SW 1271 (cell line): Measurements from ENCODE around the gene EEF1AKMT1.
"Not testable (repeated sequence)": the region's sequence is repeated elsewhere in the genome, so short reads cannot be mapped to it uniquely, and the experiment has no call there.

ENCODE experiments used
- DNase-seq, 2 experiments: peaks; one replicate each; lab custom pipeline; 2025; lab: John Stamatoyannopoulos, UW

The EEF1AKMT1 gene

DNA sequence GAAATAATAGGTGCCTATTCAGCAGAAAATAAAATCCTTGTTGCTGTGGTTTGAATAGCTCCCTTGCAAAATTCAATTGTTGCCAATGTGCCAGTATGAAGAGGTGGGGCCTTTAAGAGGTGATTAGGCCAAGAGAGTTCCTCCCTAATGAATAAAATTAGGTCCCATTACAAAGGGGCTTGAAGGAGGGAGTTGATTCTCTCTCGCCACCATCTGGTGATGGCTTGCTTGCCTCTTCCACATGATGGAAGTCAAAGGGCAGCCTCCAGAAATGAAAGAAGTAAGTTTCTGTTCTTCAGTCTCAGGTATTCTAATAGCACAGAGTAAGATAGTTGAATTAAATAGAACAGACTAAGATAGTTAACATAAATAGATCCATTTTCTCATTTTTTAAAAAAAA, 3.0 kb upstream of the EEF1AKMT1 start:
- no peak for DNase-seq

DNA sequence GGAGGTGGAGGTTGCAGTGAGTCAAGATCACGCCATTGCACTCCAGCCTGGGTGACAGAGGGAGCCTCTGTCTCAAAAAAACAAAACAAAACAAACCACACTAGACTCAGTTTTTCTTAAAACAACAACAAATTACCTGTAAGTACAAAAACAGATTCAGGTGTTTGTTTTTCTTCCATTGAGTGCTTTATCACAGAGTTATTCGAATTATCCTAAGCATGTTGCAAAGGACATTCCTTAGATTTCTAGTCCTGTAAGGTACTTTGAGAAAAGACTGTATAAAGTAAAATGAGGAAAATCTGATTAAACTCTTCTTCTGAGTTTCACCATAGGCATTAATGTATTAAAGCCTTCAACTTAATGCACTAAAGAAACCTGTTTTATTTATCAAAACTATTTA, 2.2 kb upstream of the EEF1AKMT1 start:
- DNase-seq: no peak

DNA sequence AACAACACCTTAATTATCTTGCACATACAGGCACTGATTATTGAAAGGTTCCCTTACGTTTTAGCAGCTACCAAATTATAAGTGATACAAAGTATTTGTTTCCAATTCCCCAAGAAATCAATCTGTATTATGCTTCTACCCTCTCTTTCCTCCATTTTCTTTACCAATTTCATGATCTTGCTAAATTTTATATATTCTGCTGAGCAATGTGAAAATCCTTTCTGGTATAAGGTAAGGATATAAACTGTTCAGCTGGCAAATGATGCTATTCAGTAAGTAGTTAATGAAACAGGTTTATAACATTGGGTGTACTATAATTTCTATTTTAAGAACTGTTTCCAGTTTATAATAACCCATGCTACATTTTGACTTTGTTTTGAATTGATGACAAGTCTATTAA, 985 bp upstream of the EEF1AKMT1 start:
- DNase-seq: no peak

GRCh38 chr13:20772401-20773131, 1.2 kb downstream of the EEF1AKMT1 start:
- DNase-seq: no peak

DNA sequence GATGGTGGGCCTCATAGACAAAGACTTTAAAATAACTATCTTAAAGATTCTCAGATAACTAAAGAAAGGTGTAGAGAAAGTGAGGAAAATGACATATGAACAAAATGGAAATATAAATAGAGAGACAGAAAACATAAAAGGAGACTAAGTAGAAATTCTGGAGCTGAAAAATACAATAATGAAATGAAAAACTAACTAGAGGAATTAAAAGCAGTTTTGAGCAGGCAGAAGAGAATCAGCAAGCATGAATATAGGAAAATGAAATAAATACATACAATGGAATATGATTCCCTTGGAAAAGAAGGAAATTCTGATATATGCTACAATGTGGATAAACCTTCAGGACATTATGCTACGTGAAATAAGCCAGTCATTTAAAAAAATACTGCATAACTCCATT, 3.9 kb downstream of the EEF1AKMT1 start:
- DNase-seq: no peak

GRCh38 chr13:20769091-20769490, 4.7 kb downstream of the EEF1AKMT1 start:
- no peak for DNase-seq

DNA sequence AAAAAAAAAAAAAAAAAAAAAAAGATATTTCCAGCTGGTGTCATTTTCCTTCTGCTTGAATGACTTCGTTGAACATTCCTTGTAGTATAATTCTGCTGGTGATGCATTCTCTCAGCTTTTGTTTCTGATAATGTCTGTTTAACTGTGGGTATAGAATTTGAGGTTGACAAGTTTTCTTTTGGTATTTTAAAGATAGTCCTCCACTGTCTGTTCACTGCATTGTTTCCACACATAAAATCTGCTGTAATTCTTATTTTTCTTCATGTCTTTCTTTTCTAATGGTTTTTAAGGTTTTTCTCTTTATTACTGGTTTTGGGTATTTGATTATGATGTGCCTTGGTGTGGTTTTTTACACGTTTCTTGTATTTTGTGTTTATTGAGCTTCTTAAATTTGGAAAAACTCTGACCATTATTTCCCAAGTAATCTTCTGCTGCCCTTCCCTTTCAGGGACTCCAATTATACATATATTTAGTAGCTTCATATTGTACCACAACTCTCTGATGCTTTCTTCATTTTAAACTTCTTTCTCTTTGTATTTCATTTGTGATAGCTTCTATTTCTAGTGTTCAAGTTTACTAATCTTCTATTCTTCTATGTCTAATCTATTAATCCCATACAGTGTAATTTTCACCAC, 6.3 kb downstream of the EEF1AKMT1 start:
- DNase-seq: no peak

GRCh38 chr13:20760872-20761271, 12.9 kb downstream of the EEF1AKMT1 start:
- no peak for DNase-seq

DNA sequence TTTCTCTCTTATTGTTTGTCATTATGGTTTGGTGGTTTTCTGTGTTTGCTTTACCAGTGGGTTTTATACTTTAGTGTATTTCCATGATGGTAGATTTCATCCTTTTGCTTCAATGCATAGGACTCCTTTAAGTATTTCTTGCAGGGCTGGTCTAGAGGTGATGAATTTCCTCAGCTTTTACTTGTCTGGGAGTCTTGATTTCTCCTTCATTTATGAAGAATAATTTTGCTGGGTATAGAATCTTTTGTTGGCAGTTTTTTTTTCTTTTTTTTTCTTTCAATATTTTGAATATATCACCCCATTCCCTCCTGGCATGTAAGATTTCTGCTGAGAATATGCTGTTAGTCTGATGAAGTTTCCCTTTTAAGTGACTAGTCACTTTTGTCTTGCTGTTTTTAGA, 19.8 kb downstream of the EEF1AKMT1 start:
- no peak for DNase-seq

DNA sequence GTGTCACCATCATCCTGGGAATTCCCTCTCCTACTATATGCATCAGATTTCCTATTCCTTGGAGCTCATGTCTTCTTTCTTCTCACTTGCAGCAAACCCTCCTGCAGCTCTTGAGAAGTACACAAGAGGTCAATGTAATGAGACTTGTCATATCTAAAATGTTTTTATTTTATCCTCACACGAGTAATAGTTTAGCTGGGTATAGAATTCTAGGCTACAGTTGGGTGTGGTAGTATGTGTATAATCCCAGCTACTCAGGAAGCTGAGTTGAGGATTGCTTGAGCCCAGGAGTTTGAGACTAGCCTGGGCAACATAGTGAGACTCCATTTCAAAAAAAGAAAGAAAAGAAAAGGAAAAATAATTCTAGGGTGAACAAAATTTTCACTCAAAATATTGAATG, 24.4 kb downstream of the EEF1AKMT1 start:
- no peak for DNase-seq

DNA sequence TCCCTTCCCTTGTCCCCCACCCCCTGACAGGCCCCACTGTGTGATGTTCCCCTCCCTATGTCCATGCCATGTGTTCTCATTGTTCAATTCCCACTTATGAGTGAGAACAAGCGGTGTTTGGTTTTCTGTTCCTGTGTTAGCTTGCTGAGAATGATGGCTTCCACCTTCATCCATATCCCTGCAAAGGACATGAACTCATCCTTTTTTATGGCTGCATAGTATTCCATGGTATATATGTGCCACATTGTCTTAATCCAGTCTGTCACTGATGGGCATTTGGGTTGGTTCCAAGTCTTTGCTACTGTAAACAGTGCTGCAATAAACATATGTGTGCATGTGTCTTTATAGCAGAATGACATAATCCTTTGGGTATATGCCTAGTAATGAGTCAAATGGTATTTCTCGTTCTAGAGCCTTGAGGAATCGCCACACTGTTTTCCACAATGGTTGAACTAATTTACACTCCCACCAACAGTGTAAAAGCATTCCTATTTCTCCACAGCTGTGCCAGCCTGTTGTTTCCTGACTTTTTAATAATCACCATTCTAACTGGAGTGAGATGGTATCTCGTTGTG, 29.8 kb downstream of the EEF1AKMT1 start:
- not testable (repeated sequence) for DNase-seq

DNA sequence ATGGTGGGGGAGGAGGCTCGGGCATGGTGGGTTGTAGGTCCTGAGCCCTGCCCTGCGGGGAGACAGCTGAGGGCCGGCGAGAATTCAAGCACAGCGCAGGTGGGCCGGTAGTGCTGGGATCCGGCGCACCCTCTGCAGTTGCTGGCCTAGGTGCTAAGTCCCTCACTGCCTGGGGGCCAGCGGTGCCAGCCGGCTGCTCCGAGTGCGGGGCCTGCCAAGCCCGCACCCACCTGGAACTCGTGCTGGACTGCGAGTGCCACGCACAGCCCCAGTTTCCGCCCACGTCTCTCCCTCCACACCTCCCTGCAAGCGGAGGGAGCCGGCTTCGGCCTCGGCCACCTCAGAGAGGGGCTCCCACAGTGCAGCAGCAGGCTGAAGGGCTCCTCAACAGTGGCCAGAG, 33.7 kb downstream of the EEF1AKMT1 start:
- no peak for DNase-seq

DNA sequence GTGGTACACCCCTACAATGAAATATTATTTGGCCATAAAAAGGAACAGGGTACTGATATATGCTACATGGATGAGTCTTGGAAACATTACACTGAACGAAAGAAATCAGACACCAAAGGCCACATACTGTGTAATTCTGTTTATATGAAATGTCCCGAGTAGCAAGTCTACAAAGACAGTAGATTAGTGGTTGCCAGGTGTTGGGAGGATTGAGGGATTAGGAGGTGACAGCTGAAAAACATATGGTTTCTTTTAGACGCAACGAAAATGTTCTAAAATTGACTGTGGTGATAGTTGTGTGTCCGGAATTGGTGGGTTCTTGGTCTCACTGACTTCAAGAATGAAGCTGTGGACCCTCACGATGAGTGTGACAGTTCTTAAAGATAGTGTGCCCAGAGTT, 35.1 kb downstream of the EEF1AKMT1 start:
- DNase-seq: no peak

DNA sequence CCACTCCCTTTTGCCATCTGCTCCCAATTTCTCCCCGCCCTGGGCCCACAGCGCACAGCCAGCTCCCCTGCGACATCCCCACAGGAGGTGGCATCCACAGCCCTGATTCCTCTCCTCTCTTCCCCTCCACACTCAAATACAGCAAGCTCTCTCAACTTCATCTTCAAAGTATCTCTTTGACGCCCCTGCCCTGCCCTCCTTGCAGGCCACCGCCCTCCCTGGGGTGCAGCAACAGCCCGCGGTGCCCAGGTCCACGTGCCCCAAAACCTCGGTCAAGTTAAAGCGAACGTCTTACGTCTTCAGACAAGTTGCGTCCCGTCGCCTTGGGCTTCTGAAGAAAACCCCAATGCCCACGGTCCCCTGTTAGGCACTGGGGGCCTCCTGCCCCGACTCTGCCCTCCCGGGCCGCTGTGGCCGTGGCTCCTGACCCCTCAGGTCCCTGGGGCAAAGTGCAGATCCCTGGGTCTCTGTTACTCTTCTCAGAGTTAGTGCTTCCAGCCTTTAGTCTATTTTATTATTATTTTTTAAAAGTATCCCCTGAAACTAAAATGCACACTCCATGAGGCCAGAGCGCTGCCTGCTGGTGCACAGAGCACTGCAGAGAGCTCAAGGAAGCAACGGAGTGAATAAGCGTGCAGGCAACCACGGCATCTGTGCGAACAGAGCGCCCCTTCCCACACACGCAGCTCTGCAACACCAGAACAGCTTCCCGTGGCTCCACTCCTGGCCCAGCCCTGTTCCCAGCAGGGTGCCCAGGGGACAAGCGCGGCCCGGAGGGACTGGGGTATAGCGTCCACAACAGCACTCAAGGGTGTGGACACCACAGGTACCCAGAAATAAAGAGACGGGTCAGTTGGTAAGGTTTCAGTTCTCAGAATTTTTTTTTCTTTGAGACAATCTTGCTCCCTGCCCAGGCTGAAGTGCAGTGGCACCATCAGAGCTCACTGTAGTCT, 43.9 kb downstream of the EEF1AKMT1 start:
- DNase-seq: no peak

- no peak for DNase-seq
Measured at GRCh38 chr13:20728579-20729311, 45.0 kb downstream of the EEF1AKMT1 start.

GRCh38 chr13:20727856-20728255, 45.9 kb downstream of the EEF1AKMT1 start:
- no peak for DNase-seq

DNA sequence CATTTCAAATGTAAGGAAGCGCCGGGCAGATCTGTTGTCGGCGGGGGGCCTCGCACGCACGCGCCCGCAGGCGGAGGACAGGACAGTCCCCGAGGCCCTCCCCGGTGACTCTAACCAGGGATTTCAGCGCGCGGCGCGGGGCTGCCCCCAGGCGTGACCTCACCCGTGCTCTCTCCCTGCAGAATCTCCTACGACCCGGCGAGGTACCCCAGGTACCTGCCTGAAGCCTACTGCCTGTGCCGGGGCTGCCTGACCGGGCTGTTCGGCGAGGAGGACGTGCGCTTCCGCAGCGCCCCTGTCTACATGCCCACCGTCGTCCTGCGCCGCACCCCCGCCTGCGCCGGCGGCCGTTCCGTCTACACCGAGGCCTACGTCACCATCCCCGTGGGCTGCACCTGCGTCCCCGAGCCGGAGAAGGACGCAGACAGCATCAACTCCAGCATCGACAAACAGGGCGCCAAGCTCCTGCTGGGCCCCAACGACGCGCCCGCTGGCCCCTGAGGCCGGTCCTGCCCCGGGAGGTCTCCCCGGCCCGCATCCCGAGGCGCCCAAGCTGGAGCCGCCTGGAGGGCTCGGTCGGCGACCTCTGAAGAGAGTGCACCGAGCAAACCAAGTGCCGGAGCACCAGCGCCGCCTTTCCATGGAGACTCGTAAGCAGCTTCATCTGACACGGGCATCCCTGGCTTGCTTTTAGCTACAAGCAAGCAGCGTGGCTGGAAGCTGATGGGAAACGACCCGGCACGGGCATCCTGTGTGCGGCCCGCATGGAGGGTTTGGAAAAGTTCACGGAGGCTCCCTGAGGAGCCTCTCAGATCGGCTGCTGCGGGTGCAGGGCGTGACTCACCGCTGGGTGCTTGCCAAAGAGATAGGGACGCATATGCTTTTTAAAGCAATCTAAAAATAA, 52.1 kb downstream of the EEF1AKMT1 start:
- no peak for DNase-seq

DNA sequence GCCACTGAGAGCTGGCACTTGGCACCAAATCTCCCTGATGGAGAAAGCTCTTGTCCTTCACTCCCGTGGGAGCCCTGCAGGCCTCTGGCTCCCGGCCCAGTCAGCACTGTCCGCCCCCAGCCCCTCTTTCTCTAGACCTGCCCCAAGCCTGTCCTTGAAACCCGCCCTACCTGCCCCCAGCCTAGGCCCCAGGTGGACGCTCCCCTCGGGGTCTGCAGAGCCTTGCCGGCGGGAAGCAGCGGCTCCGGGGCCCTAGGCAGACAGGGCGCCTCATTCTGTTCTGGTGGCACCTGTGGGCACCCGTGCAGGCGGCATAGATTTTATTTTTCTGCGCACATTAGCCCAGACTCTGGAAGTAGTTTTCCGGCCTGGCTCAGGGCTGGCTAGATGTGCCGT, 52.7 kb downstream of the EEF1AKMT1 start:
- no peak for DNase-seq

- DNase-seq: no peak
Measured at GRCh38 chr13:20720499-20720898, 53.3 kb downstream of the EEF1AKMT1 start.

DNA sequence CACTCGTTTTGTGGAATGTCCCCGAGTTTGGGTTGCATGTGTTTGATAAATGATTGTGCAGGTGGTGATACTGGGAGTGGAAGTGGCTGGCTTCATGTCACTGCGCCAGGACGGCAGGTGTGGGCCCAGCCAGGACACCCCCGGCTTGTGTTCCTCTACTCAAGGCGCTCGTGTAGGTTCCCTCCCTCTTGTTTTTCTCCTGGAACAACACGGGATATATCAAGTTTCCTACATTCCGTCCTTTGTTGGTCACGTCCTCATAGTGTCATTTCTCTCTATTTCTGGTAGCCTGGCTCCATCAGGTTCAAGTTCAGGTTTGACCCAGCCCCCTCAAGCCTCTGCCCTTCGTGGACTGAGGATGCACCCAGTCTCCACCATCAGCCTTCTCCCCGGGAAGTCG, 54.0 kb downstream of the EEF1AKMT1 start:
- DNase-seq: no peak
